ENCODE measurements around the gene TNFRSF21.
A peak's percentile ranks its signal among the peaks of the same experiment; 100 is the strongest.
"Not testable (repeated sequence)": the region's sequence is repeated elsewhere in the genome, so short reads cannot be mapped to it uniquely, and the experiment has no call there.

The TNFRSF21 gene

DNA sequence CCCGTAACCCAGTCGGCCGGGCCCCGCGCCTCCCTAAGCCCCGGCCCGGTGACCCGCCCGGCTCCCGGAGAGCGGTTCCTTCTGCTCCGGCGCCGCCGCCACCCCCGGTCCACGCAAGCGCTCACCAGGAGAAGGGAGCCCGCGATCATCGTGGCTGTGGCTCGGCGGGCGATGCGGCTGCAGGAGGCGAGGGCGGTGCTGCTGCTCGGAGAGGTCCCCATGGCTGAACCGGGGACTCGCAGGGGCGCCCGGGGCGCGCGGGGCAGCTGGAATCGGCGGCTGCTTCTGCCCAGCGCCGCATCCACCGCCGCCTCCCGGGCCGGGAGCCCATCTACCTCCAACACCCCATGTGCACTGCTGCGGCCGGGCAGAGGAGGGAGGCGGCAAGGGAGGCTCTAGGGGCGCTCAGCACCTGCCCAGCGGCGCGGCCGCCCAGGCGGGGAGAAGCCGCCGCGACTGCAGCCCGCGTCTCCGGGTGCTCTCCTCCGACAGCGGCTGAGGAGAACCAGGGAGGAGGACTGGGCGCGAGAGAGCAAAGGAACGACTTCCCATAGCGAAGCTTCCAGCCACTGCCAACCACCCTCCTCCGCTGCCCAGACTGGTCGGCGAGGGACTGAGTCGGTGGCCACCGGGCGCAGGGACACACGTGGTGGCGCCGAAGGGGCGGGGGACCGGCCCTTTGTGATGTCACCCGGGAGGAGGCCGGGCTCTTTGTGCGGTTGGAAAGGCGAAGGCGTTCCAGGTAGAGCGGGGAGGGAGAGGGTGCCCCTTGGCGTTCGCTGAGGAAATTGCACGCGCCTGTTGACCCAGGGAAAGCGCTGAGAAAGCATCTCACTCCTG, at the start of gene TNFRSF21:
Gene TNFRSF21, minus strand, starts transcription at position 615 of the 840 bp plus-strand sequence. Its CDS starts 394 bp downstream, at position 221.
- peak; percentile 94 for DNase-seq (ENCODE audit: low spot score)

DNA sequence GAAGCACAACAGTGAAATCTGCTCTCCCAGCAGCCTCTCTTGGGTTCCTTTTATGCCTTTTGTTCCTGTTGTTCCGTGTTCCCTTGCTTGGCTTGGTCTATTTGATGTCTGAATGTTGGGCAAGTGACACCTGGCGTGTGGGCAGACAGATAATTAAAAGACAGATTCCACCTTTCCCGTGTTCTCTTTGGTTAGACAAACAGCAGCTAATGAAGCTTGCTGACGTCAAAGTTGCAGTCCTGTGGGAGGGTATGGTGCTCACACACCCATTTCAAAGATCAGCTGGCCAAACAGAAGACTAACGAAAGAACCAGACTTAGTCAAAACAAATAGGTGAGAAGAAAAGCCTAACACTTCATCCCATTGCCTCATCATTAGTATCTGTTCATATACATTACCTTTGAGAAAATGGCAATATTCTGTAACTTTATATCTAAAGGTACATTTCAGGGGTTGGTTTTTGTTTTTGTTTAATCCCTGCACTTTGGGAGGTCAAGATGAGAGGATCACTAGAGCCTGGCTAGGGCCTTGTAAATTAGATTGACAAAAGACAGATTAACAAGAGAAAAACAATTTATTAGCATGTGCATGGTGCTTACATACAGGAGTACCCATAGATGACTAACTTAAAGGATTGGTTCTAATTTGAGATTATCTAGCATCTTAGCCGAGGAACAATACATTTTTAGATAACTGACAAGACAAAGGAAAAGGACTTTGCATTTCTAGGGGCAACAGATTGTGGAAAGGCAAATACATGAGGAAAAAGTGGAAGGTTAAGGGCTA, 48.9 kb upstream of the TNFRSF21 start:
- DNase-seq (ENCODE audit: low spot score) = no peak

GRCh38 chr6:47357827-47358226, 48.1 kb upstream of the TNFRSF21 start:
- DNase-seq (ENCODE audit: low spot score) = no peak

DNA sequence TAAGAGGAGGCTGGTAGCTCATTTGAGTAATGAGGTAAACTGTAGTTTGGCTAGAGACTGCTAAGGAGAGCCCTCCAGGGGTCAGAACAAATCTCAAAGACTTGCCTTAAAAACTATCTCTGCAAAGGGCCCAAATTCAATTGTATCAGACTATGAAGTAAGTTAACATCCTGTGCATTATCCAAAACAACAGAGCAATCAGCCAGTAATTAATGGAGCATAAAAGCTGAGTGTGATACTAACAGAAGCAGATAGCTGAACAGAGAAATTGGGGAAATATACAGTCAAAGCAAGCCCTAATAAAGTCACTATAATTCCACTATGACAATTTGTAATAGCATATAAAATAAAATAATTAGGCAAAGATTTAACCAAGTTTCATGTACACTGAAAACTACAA, 45.8 kb upstream of the TNFRSF21 start:
- no peak for DNase-seq (ENCODE audit: low spot score)

GRCh38 chr6:47353871-47354270, 44.2 kb upstream of the TNFRSF21 start:
- no peak for DNase-seq (ENCODE audit: low spot score)

- no peak for DNase-seq (ENCODE audit: low spot score)
Measured at GRCh38 chr6:47352966-47353365, 43.3 kb upstream of the TNFRSF21 start.

DNA sequence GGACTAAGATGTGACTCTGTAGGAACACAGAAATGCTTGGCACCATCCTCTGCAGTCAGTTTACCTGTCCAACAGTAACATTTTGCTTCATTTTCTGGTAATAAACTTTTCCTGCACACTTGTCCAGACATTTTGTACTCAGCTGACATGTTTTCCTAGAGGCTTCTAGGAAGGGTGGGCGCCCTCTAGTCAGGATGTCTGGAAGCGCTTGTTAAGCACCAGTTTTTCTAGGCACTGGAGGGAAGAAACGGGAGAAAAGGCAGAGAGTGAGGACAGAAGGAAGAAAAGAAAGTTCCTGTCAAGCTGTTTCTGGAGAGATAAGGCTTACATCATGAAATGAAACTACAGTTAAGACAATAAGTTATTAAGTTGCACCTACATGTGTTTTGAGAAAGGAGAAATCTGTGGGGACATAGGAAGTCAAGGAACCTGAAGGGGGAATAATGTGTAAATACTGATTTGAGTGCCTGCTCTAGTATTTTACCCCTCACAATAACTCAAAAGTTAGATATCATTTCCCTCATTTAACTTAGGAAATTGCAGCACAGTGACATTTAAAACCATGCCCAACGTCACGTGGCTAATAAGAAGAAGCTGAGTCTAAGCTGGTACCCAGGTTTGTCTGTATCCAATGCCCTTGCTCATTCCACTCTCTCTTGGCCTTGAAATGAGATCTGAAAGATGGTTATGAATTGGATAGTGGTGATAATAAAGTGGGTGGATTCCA, 42.7 kb upstream of the TNFRSF21 start:
- DNase-seq (ENCODE audit: low spot score) = no peak

DNA sequence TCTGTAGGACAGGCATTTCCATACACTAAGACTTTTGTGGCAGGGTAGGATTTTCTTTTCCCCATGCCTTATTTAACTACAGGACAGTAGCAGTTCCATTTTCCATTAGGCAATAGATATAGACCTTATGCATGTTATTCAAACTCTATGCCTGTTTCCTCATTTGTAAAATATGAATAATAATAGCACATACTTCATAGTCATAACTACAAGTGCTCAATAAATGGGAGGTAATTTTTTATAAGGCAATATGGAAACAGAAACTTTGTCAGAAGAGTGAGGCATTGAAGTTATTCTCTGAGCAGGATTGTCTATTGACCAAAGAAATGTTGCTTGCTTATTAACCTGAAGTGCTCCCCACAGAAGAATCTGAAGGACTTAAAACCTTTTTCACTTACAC, 41.9 kb upstream of the TNFRSF21 start:
- no peak for DNase-seq (ENCODE audit: low spot score)

- DNase-seq (ENCODE audit: low spot score) = no peak
Measured at GRCh38 chr6:47349931-47350330, 40.2 kb upstream of the TNFRSF21 start.

DNA sequence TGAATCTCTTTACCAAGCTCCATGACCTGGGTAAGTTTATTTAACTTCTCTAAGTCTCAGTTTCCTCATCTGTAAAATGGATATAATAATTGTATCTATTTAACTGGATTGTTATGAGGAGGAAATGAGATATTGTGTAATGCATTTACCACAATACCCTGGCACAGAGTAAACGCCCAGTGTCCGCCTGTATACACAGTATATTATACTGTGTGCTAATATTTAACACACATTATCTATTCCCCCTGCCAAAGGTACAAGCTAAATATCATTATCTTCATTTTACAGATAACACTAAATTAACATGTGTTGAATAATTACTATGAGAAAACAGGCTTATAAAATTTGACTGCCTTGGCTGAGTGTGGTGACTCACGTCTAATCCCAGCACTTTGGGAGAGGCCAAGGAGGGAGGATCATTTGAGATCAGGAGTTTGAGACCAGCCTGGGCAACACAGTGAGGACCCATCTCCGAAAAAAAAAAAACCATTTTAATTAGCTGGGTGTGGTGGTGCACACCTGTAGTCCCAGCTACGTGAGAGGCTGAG, 38.7 kb upstream of the TNFRSF21 start:
- DNase-seq (ENCODE audit: low spot score) = no peak

GRCh38 chr6:47345761-47346160, 36.1 kb upstream of the TNFRSF21 start:
- no peak for DNase-seq (ENCODE audit: low spot score)

GRCh38 chr6:47344022-47344421, 34.3 kb upstream of the TNFRSF21 start:
- DNase-seq (ENCODE audit: low spot score) = no peak

DNA sequence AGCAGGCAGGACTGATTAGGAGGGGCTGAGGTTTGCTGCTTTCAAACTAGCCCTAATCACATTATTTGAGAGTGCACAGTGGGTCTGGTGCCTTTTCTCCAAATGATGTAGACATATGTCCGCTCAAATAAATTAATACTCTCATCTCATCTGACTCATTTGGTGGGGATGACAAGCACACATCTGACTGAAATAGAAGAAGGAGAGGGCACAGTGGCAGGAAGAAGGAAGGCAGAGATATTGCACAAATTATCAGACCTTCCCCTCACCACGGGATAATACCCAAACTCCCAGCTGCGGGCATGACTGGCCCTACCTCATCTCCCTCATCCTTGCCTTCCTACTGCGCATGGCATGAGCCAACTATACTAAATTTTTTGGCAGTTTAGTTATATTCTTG, 33.9 kb upstream of the TNFRSF21 start:
- no peak for DNase-seq (ENCODE audit: low spot score)

DNA sequence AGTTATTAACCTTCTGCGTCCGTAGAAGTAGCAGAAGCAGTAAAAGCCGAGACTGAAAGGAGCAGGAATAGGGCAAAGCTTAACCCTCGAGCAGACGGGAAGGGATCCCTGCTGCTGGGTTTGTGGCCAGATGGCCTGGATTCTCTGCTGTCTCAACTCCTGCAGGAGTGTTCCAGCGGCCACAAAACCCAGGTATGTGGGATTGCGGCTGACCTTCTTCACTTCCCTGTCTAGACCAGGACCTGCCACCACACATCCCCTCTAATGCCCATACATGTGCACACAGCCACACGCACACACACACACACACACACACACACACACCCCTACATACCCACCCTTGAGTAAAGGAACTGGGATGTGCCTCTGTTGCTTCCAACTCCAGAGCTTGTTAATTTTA, 33.1 kb upstream of the TNFRSF21 start:
- DNase-seq (ENCODE audit: low spot score) = no peak

- no peak for DNase-seq (ENCODE audit: low spot score)
Measured at GRCh38 chr6:47337519-47337918, 27.8 kb upstream of the TNFRSF21 start.

- DNase-seq (ENCODE audit: low spot score) = no peak
Measured at GRCh38 chr6:47336334-47336733, 26.6 kb upstream of the TNFRSF21 start.

DNA sequence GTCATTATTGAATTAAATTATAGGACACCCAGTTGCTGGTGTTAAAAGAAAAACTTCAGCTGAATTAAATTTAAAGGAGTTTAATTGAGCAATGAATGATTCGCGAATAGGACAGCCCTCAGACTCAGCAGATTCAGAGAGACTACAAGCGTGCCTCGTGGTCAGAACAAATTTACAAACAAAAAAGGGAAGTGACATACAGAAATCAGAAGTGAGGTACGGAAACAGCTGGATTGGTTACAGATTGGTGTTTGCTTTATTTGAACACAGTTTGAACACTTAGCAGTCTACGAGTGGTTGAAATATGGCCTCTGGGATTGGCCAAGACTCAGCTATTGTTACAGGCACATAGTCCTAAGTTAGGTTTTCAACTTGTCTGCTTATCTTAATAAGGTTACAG, 25.8 kb upstream of the TNFRSF21 start:
- peak; percentile 67 for DNase-seq (ENCODE audit: low spot score)

GRCh38 chr6:47334334-47334733, 24.6 kb upstream of the TNFRSF21 start:
- no peak for DNase-seq (ENCODE audit: low spot score)

- not testable (repeated sequence) for DNase-seq (ENCODE audit: low spot score)
Measured at GRCh38 chr6:47328606-47329005, 18.9 kb upstream of the TNFRSF21 start.

DNA sequence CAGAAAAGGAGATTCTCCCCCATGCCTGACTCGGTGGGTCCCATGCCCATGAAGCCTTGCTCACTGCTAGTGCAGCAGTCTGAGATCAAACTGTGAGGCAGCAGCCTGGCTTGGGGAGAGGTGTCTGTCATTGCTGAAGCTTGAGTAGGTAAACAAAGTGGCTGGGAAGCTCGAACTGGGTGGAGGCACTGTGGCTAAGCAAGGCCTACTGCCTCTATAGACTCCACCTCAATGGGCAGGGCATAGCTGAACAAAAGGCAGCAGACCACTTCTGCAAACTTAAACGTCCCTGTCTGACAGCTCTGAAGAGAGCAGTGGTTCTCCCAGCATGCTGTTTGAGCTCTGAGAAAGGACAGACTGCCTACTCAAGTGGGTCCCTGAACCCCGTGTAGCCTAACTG, 18.4 kb upstream of the TNFRSF21 start:
- DNase-seq (ENCODE audit: low spot score) = not testable (repeated sequence)

GRCh38 chr6:47323887-47324286, 14.2 kb upstream of the TNFRSF21 start:
- no peak for DNase-seq (ENCODE audit: low spot score)

DNA sequence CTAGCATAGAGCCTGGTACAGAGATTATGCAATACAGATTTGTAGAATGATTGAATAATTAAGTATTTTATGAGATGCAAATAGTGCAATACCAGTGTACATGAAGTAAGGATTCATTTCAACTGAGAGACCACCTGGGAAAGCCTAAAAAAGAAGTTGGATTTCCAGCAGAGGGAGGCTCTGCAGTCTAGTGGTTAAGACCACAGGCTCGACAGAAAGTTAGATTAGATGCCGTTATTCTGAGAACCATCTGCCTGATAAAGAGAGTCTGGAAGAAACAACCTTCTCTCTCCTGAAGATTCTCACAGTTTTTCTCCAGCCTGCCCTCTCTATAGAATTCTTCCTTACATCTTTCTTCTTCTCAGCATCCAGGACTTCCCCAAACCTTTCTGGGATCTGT, 13.6 kb upstream of the TNFRSF21 start:
- no peak for DNase-seq (ENCODE audit: low spot score)
